IMR-90 (cell line): ENCODE results near the gene COMMD8. TPM values are rescaled to one million over a fixed set of nuclear protein-coding genes. Genes with fewer than 3 reads are reported as not detected.

Experiments used
- ATAC-seq: fragments of 200-7000 bp; cut with Tn5 transposase; 2 replicates; pipeline ENCODE4 v1.9.1; 2020; ENCODE audit warnings: low read depth, mild to moderate bottlenecking, moderate library complexity
- BruUV-seq: library from RNA; stranded (reverse); fragments of 400-500 nt; replicated peaks from 2 replicates; lab custom pipeline; 2021; lab: Mats Ljungman, UMichigan
- CTCF ChIA-PET: fragments of 300-600 bp; formaldehyde crosslinking; extraction: SDS; loops from one replicate; lab custom pipeline; 2021; ENCODE audit warnings: antibody characterized with exemption; lab: Yijun Ruan, JAX
- POLR2A ChIA-PET: fragments of 300-600 bp; sonication (Branson Sonifier 250); formaldehyde crosslinking; loops from one replicate; lab custom pipeline; 2022; ENCODE audit warnings: antibody characterized with exemption; ENCODE audit not compliant: unreplicated experiment; lab: Charles Lee
- DNase-seq: peaks from one replicate; pipeline ENCODE4 v3.0.0; 2013
- H2AFZ ChIP-seq: replicated peaks from 2 replicates; pipeline ENCODE3; 2013; ENCODE audit warnings: low read length, mild to moderate bottlenecking; ENCODE audit not compliant: poor library complexity
- H2AK5ac ChIP-seq: 2 replicates; pipeline ENCODE4 v1.6.1; 2013; ENCODE audit warnings: low read depth, low read length, inconsistent platforms
- H2AK9ac ChIP-seq: replicated peaks from 2 replicates; pipeline ENCODE3; 2013; ENCODE audit warnings: mild to moderate bottlenecking, low read depth, low read length, moderate library complexity; ENCODE audit not compliant: poor library complexity
- H2BK120ac ChIP-seq: 2 replicates; pipeline ENCODE4 v1.6.1; 2013; ENCODE audit warnings: low read depth, low read length, inconsistent platforms
- H2BK15ac ChIP-seq: 3 replicates; pipeline ENCODE4 v1.6.1; 2013; ENCODE audit warnings: low read depth, low read length, inconsistent platforms
- H2BK20ac ChIP-seq: 2 replicates; pipeline ENCODE4 v1.6.1; 2013; ENCODE audit warnings: low read depth, mild to moderate bottlenecking, inconsistent platforms, low read length, moderate library complexity
- H2BK5ac ChIP-seq: 2 replicates; pipeline ENCODE4 v1.6.1; 2013; ENCODE audit warnings: mild to moderate bottlenecking, low read depth, low read length, inconsistent platforms; ENCODE audit not compliant: poor library complexity, severe bottlenecking
- H3K14ac ChIP-seq: replicated peaks from 2 replicates; pipeline ENCODE4 v1.6.1; 2013; ENCODE audit warnings: low read depth, low read length, inconsistent platforms
- H3K18ac ChIP-seq: 2 replicates; pipeline ENCODE4 v1.6.1; 2013; ENCODE audit warnings: low read depth, low read length, control low read depth
- H3K23ac ChIP-seq: 2 replicates; pipeline ENCODE4 v1.6.1; 2013; ENCODE audit warnings: low read depth, low read length, inconsistent platforms
- H3K27ac ChIP-seq: 2 replicates; pipeline ENCODE4 v1.5.1; 2013; ENCODE audit warnings: mild to moderate bottlenecking, control low read depth, low read length; ENCODE audit not compliant: insufficient read depth
- H3K27me3 ChIP-seq: 2 replicates; pipeline ENCODE4 v1.6.1; 2013; ENCODE audit warnings: low read length; ENCODE audit not compliant: control insufficient read depth, insufficient read depth
- H3K36me3 ChIP-seq: 2 replicates; pipeline ENCODE4 v1.6.1; 2013; ENCODE audit warnings: low read length, mixed read lengths; ENCODE audit not compliant: control insufficient read depth, insufficient read depth
- H3K4ac ChIP-seq: 2 replicates; pipeline ENCODE4 v1.6.1; 2013; ENCODE audit warnings: low read depth, low read length, inconsistent platforms
- H3K4me1 ChIP-seq: 2 replicates; pipeline ENCODE4 v1.6.1; 2013; ENCODE audit warnings: low read length, mixed read lengths; ENCODE audit not compliant: control insufficient read depth, insufficient read depth
- H3K4me2 ChIP-seq: 2 replicates; pipeline ENCODE4 v1.6.1; 2013; ENCODE audit warnings: low read depth, mild to moderate bottlenecking, control low read depth, low read length, moderate library complexity
- H3K4me3 ChIP-seq: 2 replicates; pipeline ENCODE4 v1.5.1; 2013; ENCODE audit warnings: low read depth, mild to moderate bottlenecking, control low read depth, low read length, moderate library complexity; ENCODE audit not compliant: insufficient read depth
- H3K56ac ChIP-seq: 2 replicates; pipeline ENCODE4 v1.6.1; 2013; ENCODE audit warnings: low read length, inconsistent platforms; ENCODE audit not compliant: insufficient read depth; ENCODE audit errors: extremely low read depth
- H3K79me1 ChIP-seq, 2 experiments: 2 replicates each; pipeline ENCODE4 v1.6.1; 2013; ENCODE audit warnings: low read length in 2 of 2, inconsistent platforms in 1 of 2, low read depth in 1 of 2
- H3K9ac ChIP-seq: 2 replicates; pipeline ENCODE4 v1.6.1; 2013; ENCODE audit warnings: low read depth, low read length, control low read depth
- H3K9me1 ChIP-seq: 2 replicates; pipeline ENCODE4 v1.6.1; 2013; ENCODE audit warnings: low read length, inconsistent platforms; ENCODE audit not compliant: insufficient read depth
- H3K9me3 ChIP-seq: 2 replicates; pipeline ENCODE4 v1.6.1; 2013; ENCODE audit warnings: low read length; ENCODE audit not compliant: control insufficient read depth, insufficient read depth
- H4K20me1 ChIP-seq: 2 replicates; pipeline ENCODE4 v1.6.1; 2013; ENCODE audit warnings: low read length, inconsistent platforms; ENCODE audit not compliant: insufficient read depth
- H4K5ac ChIP-seq: 2 replicates; pipeline ENCODE4 v1.6.1; 2013; ENCODE audit warnings: mild to moderate bottlenecking, low read depth, low read length, control low read depth
- H4K8ac ChIP-seq, 2 experiments: 2 replicates each; pipeline ENCODE4 v1.6.1; 2013; ENCODE audit warnings: low read depth in 2 of 2, low read length in 2 of 2, control low read depth in 1 of 2, inconsistent platforms in 1 of 2
- H4K91ac ChIP-seq: 2 replicates; pipeline ENCODE4 v1.6.1; 2013; ENCODE audit warnings: low read depth, low read length, inconsistent platforms; ENCODE audit not compliant: insufficient read depth
- BHLHE40 ChIP-seq: fragments of 150-350 bp; IDR thresholded peaks from 2 replicates; pipeline ENCODE4 v1.6.1; 2016; ENCODE audit warnings: mild to moderate bottlenecking, low read depth, low read length
- CEBPB ChIP-seq: IDR thresholded peaks from 2 replicates; pipeline ENCODE4 v1.6.1; 2012; ENCODE audit warnings: low read depth, low read length, improper control_type of control experiment
- CHD1 ChIP-seq: IDR thresholded peaks from 2 replicates; pipeline ENCODE4 v1.6.1; 2012; ENCODE audit warnings: low read depth, low read length, improper control_type of control experiment
- CTCF ChIP-seq: conservative IDR thresholded peaks from 2 replicates; pipeline ENCODE4 v1.5.1; 2012; ENCODE audit warnings: mild to moderate bottlenecking, low read depth, low read length, improper control_type of control experiment
- ELK1 ChIP-seq: fragments of 150-350 bp; IDR thresholded peaks from 2 replicates; pipeline ENCODE4 v1.6.1; 2016; ENCODE audit warnings: low read depth, mild to moderate bottlenecking, low read length, moderate library complexity, borderline replicate concordance
- FOS ChIP-seq: fragments of 150-350 bp; IDR thresholded peaks from 2 replicates; pipeline ENCODE4 v1.6.1; 2016; ENCODE audit warnings: low read depth, low read length
- MAFK ChIP-seq: IDR thresholded peaks from 2 replicates; pipeline ENCODE4 v1.6.1; 2012; ENCODE audit warnings: low read depth, low read length, improper control_type of control experiment
- MAZ ChIP-seq: IDR thresholded peaks from 2 replicates; pipeline ENCODE4 v1.6.1; 2012; ENCODE audit warnings: low read depth, mild to moderate bottlenecking, low read length, improper control_type of control experiment, moderate library complexity, borderline replicate concordance
- MXI1 ChIP-seq: IDR thresholded peaks from 2 replicates; pipeline ENCODE4 v1.6.1; 2012; ENCODE audit warnings: low read depth, mild to moderate bottlenecking, low read length, moderate library complexity, borderline replicate concordance
- NFE2L2 ChIP-seq: fragments of 150-350 bp; IDR thresholded peaks from 2 replicates; pipeline ENCODE4 v1.6.1; 2016; ENCODE audit warnings: low read depth, mild to moderate bottlenecking, low read length
- POLR2A ChIP-seq: IDR thresholded peaks from 2 replicates; pipeline ENCODE4 v1.6.1; 2012; ENCODE audit warnings: mild to moderate bottlenecking, low read depth, low read length
- RAD21 ChIP-seq: IDR thresholded peaks from 2 replicates; pipeline ENCODE4 v1.6.1; 2012; ENCODE audit warnings: low read length, improper control_type of control experiment
- RCOR1 ChIP-seq: IDR thresholded peaks from 2 replicates; pipeline ENCODE4 v1.6.1; 2012; ENCODE audit warnings: mild to moderate bottlenecking, low read length, improper control_type of control experiment; ENCODE audit not compliant: insufficient replicate concordance
- RFX5 ChIP-seq: IDR thresholded peaks from 2 replicates; pipeline ENCODE4 v1.8.0; 2012; ENCODE audit warnings: low read depth, mild to moderate bottlenecking, low read length, moderate library complexity
- SMC3 ChIP-seq: fragments of 150-350 bp; IDR thresholded peaks from 2 replicates; pipeline ENCODE4 v1.6.1; 2016; ENCODE audit warnings: low read depth, mild to moderate bottlenecking, antibody characterized with exemption, low read length, moderate library complexity
- WGBS, 2 experiments: methylation state at CpG; one replicate each; pipeline versions ENCODE4 v1.1.5 to v1.1.7; 2013; ENCODE audit warnings: missing lambda C conversion rate in 2 of 2; ENCODE audit not compliant: insufficient read length in 1 of 2; ENCODE audit errors: extremely low coverage in 2 of 2; 5-methylcytosine and 5-hydroxymethylcytosine counted together
- dilution Hi-C: fragments of 300-500 bp; cut with HindIII; formaldehyde crosslinking; loops from one replicate; pipeline ENCODE4 v1.14.3; 2018; ENCODE audit warnings: low sequenced_read_pairs; ENCODE audit not compliant: unreplicated experiment
- in situ Hi-C: fragments of 300-500 bp; cut with MboI; formaldehyde crosslinking; loops from 3 replicates; pipeline ENCODE4 v1.14.3; 2019; ENCODE audit warnings: low sequenced_read_pairs, inconsistent platforms, mixed read lengths
- intact Hi-C: fragments of 100-400 bp; cut with micrococcal nuclease; formaldehyde crosslinking; loops from 2 replicates; pipeline ENCODE4 v1.10.0; 2022
- polyA plus RNA-seq, 3 experiments: library from polyadenylated mRNA; depleted of rRNA; stranded (reverse); fragments of >200 nt; gene quantifications; 2 replicates each; pipeline ENCODE4 v1.2.3, GENCODE V29; 2012; ENCODE audit warnings: low replicate concordance in 1 of 3
- total RNA-seq: library from RNA; depleted of rRNA; stranded (reverse); fragments of >200 nt; gene quantifications from 2 replicates; pipeline ENCODE4 v1.2.3, GENCODE V29; 2012
- TF ChIP-seq, protein P1 (sequence below): fragments of 150-350 bp; IDR thresholded peaks from 2 replicates; pipeline ENCODE4 v1.6.1; 2017; ENCODE audit warnings: mild to moderate bottlenecking, antibody characterized with exemption, low read length, low read depth

The COMMD8 gene
- total and polyA plus RNA-seq, 2 of the 4 experiments (the other 2 are of a cell fraction), result 12.5 to 12.6 TPM

GRCh38 chr4:47494124-47494430 is 30.6 kb upstream of the COMMD8 start:
- Histone ChIP-seq H3K14ac (no peak overlapping the region), H3K9ac (no peak overlapping the region), H2AK5ac (no peak overlapping the region), H4K91ac (no peak overlapping the region), H3K56ac (no peak overlapping the region), H3K4me2 (no peak overlapping the region), H3K18ac (no peak overlapping the region), H4K20me1 (no peaks in the 10 kb centered on the region), H3K4ac (no peak overlapping the region), H2BK120ac (no peak overlapping the region), H3K36me3 (0 out of 2 replicates have a peak, but pooled peaks cover 2% of the 10 kb centered on the region), H3K27ac (no peak overlapping the region), H2BK15ac (no peak overlapping the region), H3K23ac (no peak overlapping the region), H3K27me3 (no peaks in the 10 kb centered on the region), H2BK5ac (no peak overlapping the region), H3K4me1 (peaks cover 3% of the 10 kb centered on the region; the same call in 1 of the 2 replicates), H2AK9ac (no peak overlapping the region), H4K5ac (no peak overlapping the region), H2BK20ac (no peak overlapping the region), H3K4me3 (no peak overlapping the region), H3K9me1 (peaks cover 7% of the 10 kb centered on the region; the same call in 1 of the 2 replicates), H2AFZ (no peak overlapping the region), H3K79me1 (peaks cover 15 to 40% of the 10 kb centered on the region in 2 experiments), H3K9me3 (no peaks in the 10 kb centered on the region), H4K8ac (no peak overlapping the region)
- no CpG with 5 or more reads among the region's 4 CpGs for WGBS, 2 experiments
- in situ Hi-C loops (no loop called here), dilution Hi-C loops (no loop called here), intact Hi-C loops (no loop called here)
- no peak for DNase-seq
- TF ChIP-seq CHD1, result no peak
- no peak for TF ChIP-seq CTCF
- no peak for TF ChIP-seq CEBPB
- TF ChIP-seq RAD21, result no peak
- TF ChIP-seq POLR2A, result no peak
- TF ChIP-seq FOS, result no peak
- TF ChIP-seq ELK1, result no peak
- TF ChIP-seq MAZ, result no peak
- no peak for TF ChIP-seq NFE2L2
- TF ChIP-seq BHLHE40, result no peak
- TF ChIP-seq RFX5, result no peak
- no peak for TF ChIP-seq MXI1
- no peak for TF ChIP-seq MAFK
- no peak for TF ChIP-seq RCOR1
- TF ChIP-seq SMC3, result no peak
- TF ChIP-seq, protein P1, sequence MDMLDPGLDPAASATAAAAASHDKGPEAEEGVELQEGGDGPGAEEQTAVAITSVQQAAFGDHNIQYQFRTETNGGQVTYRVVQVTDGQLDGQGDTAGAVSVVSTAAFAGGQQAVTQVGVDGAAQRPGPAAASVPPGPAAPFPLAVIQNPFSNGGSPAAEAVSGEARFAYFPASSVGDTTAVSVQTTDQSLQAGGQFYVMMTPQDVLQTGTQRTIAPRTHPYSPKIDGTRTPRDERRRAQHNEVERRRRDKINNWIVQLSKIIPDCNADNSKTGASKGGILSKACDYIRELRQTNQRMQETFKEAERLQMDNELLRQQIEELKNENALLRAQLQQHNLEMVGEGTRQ, result no peak
- ChIA-PET CTCF (no interaction called here), POLR2A (no interaction called here)
- BruUV-seq, result no TSS peak
- no peak for ATAC-seq
